ENCODE results near the gene ZNF429.

GRCh38 chr19:21568816-21569493, 63.6 kb downstream of the ZNF429 start:
- TF ChIP-seq CTCF (IDR thresholded peaks at IDR 0.05; ENCODE audit: insufficient read depth, low read depth, low read length) (no peak), EZH2 (IDR thresholded peaks at IDR 0.05; ENCODE audit: insufficient read depth, low read length) (no peak)
